HG03442 (cell line): ENCODE results near the gene VPS54.
A peak's percentile ranks its signal among the peaks of the same experiment; 100 is the strongest.

Experiments
- ATAC-seq: cut with Tn5 transposase; IDR thresholded peaks from one replicate; pipeline ENCODE4 v1.9.1; 2021; ENCODE audit warnings: mild to moderate bottlenecking, moderate library complexity; ENCODE audit not compliant: unreplicated experiment

The VPS54 gene

DNA sequence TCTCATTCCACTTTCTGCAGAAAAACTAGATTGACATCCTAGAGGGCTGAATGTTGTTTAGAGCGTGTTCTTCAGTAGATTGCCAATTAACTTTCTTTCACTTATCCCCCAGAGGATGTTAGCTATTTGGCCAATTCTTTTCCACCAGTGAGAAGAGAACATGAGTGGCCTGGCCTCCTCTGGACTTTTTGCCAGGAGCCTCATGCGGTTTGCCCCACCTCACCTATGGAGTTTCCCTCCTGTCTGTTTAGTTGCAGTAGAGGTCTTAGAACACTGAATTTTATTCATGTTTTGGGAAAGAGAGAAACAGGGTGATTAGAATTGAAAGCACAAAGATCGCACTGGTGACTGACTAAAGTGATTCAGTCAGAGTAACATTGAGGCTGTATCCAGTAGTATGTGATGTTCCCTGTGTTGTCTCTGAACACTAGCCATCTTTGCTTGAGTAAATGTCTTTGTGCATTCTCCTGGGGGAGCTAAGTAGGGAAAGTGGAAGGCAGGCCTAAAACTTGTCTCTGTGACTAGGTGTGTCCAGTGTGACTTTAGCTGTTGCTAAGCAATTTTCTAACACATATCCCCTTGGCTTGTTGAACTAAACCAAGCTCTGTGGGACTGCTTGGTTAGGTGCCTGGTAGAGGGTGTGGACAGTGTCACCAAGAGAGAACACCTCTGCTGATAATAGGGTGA, 143.5 kb downstream of the VPS54 start:
- ATAC-seq: no peak

DNA sequence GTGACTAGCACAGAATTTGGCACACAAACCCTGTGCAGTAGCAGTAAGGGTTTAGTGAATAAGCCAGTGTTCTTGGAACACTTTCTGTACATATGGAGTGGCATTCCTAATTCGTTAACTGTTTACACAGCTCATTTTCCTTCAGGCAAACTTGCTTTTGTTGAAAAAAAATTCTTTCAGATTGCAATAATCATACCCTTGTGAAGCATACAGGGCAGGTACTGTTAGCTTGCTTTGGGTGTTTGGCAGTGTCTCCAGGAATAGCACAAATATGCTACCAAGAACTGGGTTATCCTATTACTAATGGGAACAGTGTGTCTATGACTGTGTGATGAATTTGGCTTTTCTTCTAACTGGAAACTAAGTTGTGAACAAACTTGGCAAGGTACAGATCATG, 144.1 kb downstream of the VPS54 start:
- ATAC-seq: no peak

DNA sequence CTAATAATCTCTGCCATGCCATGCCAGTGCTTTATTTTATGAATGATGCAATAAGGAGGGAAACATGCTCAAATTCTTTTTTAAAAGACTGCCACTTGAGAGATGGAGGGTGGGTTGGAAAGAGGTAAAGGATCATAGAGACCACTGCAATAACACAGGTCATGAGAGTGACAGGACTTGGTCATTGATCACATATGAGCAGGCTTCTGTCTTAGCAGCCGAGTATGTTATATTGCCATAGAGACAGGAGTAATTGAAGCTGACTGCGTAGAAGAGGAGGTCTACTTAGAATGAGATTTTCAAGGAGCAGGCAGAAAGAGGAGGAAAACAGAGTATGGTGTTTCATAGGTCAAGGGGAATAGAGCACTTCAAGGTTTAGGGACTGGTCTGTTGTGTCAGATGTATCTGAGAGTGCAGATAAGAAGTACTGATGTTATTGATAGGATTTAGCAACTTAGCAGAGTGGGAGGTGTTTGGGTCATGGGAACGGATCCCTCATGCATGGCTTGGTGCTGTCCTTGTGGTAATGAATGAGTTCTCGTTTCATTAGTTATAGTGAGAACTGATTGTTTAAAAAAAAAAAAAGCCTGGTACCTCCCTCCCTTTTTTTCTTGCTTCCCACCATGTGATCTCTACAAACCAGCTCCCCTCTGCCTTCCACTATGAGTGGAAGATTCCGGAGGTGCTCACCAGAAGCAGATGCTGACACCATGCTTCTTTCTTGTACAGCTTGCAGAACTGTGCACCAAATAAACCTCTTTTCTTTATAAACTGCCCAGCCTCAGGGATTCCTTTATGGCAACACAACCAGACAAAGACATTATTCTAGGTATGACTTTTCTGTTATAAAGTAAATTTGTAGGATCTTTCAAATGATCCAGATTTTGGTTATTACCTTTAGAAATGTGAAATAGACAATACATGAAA, 144.8 kb downstream of the VPS54 start:
- ATAC-seq: no peak

DNA sequence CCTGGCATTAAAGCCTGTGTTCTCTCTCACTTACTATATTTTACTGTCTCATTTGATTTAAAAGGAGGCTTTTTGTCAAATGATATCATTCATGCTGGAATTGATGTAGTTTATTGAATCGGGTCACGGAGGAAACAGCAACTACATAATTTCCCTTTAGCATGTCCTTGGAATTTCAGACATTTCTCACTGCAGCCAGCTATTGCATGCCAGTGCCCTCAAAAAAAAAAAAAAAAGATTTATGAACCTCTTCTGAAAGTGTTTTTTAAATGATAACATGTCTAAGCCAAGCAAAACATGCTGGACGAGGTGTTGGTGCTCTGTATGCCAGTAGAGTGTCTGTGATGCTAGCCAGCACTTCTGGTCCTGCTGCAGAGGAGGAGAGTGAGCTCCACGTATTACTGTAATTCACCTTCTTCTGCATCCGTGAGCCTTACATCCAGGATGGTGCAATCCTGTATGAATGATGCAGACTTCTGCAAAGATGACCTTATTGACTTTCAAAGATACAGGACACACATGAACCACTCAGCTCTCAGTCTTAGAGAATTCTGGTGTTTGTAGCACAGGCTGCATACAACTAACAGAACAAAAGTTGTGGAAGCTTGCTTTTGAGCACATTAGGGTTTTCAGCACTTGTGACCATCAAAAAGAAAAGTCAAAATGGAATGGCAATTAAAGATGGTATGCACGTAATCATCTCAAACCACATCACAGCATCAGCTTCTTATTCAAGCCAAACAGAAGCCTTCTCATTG, 146.5 kb downstream of the VPS54 start:
- no peak for ATAC-seq

DNA sequence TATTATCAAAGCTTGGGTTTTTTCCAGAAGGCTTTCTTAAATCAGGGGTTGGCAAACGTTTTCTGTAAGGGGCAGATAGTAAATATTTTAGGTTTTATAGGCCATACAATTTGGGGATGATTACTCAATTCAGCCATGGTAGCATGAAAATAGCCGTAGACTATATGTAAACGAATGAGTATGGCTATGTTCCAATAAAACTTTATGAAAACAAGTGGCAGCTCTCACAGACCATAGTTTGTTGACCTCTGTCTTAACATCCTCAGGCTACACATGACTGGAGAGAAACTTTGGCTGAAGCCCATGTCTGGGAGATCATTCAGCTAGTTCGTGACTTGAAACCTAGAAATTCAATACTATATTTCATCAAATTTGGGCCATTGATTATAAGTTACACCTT, 147.4 kb downstream of the VPS54 start:
- ATAC-seq: no peak

DNA sequence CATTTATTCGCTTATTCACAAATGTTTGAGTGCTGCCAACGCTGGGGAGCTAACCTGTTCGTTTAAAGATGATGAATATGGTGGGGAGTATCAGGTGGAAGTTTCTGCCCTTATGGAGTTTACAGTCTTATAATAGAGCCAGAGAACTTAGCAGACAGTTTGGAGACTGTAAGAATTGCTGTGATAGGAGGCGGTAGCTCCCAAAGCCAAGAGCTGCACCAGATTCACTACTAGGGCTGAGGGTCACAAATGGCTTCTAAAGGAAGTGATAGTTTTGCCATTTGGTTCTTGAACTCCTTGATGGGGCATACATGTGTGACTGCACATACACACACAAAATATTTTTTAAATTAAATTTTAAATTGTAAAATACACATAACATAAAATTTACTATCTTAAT, 148.5 kb downstream of the VPS54 start:
- no peak for ATAC-seq

DNA sequence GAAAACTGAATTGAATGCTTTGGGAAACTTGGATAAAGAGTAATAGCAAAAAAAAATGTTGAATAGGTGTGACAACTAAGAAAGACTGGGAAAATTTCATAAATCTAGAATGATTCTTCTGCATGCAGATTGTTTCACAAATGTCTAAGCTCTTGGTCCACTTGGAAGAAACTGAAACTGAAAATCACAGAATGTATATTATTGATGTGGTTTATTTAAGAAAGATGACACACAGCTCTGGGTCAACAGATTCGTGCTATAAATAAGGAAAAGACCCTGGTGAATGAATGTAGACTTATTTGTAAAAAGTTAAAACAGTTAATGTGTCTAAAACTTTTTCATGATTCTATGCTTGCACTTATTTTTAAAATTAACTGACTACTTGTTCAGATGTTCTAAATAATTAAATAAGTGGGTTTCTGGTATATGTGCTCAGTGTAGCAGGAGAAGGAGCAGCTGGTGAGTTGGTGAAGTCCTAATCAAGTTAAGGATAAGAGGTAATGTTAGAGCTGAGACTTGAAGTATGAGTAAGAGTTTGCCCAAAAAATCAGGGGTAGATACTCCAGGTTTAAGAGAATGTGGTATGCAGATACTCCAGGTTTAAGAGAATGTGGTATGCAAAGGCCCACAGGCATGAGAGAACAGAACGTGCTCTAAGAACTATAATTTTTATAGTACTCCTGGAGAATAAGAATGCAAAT, 153.1 kb downstream of the VPS54 start:
- ATAC-seq: no peak

DNA sequence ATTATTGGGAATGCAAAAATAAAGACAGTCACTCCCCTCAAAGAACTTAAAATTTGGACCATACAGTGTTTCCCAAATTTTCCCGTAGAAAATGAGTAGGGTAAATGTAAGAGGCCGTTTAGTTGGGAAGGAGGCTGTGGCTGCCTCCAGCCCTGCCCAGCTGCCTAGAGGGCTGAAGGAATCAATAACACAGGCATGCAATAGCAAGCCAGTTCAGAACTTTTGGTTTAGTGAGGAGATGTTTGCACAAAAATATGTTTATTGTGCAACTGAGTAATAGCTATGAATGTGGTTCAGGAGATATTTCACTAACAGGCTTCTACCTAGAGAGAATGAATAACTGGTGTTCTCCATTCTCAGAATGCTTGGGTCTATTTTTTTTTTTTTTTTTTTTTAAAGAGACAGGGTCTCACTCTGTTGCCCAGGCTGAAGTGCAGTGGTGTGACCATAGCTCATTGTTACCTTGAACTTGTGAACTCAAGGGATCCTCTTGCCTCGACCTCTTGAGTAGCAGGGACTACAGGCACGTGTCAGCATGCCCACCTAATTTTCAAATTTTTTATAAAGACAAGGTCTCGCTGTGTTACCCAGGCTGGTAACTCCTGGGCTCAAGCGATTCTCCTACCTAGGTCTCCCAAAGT, 153.9 kb downstream of the VPS54 start:
- no peak for ATAC-seq

DNA sequence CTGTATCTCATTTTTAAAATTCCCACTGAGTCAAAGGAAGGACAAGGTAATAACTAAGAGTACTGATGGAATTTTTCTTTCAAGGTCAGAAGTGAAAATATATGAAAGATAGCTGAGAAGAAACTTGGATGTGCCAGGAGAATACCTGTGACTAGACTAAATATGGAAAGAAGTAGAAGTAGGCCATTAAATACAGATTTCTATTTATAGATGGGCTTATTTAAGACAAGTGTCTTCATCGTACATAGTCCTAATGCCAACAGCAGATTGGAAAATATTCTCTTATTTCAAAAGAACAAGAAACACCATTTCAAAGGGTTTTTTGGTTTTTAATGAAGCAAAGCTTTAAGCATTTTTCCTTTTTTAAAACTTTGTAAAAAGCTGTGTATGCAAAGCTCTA, 155.5 kb downstream of the VPS54 start:
- no peak for ATAC-seq

DNA sequence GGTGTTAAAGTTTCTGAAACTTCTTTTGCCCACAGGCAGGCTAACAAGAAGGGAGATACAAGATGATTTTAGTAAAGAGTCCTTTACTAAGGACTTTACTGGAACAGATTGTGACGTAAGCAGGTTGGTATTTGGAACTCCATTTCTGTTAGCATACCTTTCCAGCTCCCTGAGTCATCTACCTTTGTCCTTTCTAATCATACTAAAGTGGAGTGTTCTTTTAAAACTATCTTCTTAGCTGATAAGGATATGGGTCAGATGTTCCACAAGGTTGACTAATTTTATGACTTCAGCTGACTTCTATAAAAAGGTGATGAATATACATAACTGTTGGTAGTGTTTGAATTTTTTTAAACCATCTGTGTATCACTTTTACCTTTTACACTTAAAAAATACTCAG, 156.4 kb downstream of the VPS54 start:
- no peak for ATAC-seq

DNA sequence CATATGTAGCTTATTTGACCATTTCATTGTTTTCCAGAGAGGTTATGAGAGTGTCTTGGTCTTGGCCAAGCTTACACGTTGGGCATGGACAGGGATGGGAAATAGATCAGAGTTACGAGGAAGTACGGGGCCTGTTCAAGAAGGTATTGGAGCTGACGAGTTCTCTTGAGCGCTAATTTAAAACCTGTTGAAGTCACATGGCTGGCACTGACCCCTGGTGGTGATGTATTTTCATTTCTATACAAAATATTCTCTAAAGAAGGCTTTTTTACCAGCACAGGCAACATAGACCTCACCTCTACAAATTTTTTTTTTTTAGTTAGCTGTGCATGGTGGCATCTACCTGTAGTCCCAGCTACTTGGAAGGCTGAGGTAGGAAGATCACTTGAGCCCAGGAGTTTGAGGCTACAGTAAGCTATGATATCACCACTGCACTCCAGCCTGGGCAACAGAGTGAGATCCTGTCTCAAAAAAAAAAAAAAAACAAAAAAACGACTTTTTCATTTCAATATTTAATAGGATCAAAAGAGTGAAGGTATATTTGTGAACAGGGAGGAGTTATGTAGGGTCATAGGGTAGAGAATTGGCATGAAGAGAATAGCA, 157.9 kb downstream of the VPS54 start:
- ATAC-seq: peak; percentile 60

DNA sequence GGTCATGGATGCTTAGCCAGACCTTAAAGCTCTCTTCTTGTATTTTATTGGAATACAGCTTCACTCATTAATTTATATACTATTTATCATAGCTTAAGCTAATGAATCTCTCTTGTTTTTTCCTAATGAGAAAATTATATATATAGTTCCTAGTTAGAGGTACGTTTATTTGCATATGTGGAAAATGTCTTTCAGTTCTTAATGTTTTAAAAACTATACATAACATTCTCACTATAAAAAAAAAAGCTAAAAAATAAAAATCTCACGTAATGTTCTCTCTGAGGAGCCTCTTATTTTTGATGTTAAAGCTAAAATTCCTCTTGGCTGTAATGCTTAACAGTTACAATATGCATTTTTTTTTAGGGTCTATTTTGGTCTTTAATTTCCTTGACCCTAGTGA, 160.9 kb downstream of the VPS54 start:
- no peak for ATAC-seq

DNA sequence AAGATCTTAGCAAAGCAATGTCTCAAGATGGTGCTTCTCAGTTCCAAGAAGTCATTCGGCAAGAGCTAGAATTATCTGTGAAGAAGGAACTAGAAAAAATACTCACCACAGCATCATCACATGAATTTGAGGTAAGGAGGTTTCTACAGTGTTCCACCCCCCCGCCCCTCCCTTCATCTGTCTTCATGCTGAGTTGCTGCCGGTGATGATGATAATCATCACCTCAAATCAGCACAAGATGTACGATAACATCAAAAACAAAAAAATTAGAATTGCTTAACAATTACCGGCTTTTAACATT, 163.0 kb downstream of the VPS54 start:
- ATAC-seq: no peak

DNA sequence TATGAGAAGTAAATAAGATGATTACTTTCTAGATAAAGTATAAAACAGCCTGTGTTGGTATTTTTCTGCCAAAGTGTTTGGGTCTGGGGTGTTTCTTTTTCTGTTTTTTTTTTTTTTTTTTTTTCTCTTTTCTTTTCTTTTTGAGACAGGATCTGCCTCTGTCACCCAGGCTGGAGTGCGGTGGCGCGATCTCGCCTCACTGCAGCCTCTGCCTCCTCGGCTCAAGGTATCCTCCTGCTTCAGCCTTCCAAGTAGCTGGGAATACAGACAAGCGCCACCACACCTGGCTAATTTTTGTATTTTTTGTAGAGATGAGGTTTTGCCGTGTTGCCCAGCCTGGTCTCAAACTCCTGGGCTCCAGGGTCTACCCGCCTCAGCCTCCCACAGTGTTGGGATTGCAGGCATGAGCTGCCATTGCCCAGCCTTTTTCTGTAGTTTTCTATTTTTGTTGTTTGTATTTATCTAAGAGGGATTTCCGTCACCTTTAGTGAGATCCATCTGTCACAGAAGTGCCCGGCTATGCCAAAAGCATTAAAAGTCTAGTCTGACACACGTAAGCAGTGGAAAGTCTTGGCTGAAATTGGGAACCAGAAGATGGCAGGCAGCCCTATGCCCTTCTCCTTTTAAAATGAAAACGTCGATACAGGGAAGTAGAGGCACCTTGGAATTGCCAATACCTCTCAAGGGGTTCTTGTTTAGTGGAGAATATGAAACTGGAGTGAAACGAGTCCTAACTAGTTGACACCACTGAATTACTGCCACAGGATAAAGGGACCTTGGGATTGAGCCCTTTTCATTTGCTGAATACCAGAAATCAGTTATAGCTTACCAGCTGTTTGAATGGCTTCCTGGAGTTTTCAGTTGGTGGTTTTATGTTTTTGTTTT, 163.6 kb downstream of the VPS54 start:
- ATAC-seq: no peak

DNA sequence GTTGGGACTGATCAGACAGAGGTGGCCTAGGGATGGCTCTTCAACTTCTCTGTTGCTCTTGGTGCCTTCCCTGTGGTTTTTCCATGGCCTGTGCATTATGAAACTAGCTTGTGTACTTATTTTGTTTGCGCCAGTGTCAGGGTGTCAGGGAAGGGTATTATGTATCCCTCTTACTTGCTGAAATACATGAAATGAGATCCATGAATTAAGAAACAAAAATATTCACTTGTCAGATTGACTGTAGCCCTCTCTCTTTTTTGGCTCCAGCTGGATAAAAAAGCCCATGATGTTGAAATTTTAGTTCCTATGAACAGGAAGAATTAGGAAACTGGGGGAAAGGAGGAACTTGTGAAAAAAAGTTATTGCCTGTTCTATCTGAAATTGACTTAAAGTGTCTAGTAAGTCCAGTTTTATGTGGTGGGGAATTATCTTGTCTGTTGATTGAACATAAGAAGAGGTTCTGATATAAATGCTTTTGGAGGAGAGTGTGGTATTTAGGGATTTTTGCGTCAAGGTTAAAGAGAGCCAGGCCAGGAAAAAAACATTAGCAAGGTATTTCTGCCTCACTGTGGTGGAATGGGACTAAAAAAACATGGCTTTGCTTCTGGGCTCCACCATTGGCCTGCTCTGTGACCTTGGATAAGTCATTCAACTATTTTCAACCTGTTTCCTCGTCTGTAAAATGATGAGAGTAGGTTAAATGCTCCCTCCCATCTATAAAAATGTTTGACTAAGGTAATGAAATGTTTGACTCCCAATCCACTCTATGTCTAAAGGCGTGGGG, 165.5 kb downstream of the VPS54 start:
- no peak for ATAC-seq

DNA sequence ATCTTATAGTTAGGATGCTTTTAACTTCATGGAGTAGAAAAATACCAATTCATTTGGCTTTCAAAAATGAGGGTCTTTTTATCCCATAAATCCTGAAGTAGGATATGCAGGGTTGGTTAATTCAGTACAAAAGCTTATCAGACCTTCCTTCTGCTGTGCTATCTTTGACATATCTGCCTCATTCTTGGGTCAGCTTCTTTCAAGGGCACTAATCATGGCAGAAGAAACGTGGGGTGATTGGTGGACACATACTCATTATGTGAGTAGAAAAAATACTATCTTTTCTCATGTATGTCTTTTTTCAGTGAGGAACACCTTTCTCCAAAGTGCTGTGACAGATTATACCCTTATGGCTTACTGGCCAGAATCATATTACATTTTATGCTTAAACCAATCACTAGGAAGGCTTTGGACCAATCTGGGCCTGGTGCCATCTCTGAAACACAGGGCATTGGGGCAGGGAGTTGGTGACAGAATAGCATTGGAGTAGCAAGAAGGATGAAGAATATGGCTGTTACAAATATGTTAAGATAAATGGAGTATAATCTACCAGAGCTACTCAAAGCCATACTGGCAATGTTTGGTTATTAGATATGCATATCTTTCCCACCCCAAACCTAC, 167.4 kb downstream of the VPS54 start:
- no peak for ATAC-seq

DNA sequence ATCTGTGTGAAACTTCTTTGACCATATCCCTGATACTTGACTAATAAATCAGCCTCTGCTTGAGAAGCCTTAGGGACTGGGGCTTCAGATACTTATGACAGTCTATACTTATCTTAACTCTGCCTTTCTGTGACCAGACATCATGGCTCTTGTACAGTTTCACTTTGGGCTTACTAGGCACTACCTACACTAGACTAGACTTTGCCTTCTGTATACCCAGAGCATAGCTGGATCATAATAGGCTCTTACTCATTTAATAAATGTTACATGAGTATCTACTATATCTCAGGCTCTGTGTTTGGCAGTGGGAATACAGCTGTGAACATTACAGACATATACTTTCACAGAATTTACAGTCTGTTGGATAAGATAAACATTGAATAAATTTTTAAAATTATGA, 168.6 kb downstream of the VPS54 start:
- ATAC-seq: no peak

DNA sequence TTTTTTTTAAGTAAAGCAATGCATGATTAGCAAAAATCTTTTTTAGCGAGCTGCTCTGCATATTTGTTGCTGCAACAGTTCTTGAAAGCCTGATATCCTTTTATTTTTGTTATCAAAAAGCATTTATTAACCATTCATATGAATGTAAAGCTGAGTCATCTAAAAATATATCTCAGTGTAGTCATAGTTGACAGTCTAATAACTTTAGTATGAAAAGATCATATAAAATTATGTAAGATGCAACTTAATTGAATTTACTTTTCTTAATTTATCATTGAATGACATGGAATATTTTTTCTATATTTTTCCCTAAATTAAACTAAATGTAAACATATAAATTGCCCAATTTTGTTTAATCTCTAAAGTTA, 169.0 kb downstream of the VPS54 start:
- no peak for ATAC-seq
